GM21367 (cell line): ENCODE data around the gene MAPK1.
"Not testable (repeated sequence)": the region's sequence is repeated elsewhere in the genome, so short reads cannot be mapped to it uniquely, and the experiment has no call there.

ENCODE experiments used
- ATAC-seq: cut with Tn5 transposase; IDR thresholded peaks from one replicate; pipeline ENCODE4 v1.9.1; 2021; ENCODE audit not compliant: unreplicated experiment

The MAPK1 gene

GRCh38 chr22:21823740-21824444, 43.6 kb downstream of the MAPK1 start:
- no peak for ATAC-seq

DNA sequence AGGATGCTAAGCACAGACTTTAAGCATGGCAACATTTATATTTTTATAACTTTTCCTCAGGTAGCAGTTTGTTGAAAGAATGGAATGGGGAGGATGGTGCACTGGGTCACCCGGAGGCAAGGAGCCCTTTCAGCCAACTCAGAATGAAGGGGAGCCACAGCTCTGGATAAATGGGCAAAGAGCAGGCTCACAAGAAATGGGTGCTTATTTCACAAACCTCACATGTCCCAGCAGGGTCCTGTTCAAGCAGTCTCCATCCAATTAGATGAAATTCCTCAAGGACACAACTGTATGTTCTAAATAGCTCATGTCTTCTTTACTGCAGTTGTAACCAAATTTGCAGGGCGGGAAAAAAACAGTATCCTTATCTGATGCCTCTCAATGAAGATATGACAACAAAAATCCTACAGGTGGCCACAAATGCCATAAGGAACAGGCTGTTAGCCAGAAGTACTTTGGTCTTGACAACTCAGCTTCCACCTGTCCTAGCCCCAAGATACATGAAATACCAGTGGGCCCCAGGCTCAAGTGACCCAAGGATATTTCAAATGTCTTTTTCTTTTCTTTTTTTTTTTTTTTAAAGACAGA, 48.2 kb downstream of the MAPK1 start:
- ATAC-seq, result no peak

GRCh38 chr22:21818487-21819182, 48.8 kb downstream of the MAPK1 start:
- ATAC-seq, result no peak

DNA sequence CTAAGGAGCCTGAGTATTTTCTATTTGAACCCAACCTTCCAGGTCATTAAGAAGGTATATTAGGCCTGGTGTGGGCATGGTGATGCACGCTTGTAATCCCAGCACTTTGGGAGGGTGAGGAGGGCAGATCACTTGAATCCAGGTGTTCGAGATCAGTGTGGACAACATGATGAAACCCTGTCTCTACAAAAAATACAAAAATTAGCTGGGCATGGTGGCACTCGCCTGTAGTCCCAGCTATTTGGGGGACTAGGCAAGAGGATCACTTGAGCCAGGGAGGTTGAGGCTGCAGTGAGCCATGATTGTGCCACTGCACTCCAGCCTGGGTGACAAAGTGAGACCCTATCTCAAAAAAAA, 50.0 kb downstream of the MAPK1 start:
- ATAC-seq, result not testable (repeated sequence)

DNA sequence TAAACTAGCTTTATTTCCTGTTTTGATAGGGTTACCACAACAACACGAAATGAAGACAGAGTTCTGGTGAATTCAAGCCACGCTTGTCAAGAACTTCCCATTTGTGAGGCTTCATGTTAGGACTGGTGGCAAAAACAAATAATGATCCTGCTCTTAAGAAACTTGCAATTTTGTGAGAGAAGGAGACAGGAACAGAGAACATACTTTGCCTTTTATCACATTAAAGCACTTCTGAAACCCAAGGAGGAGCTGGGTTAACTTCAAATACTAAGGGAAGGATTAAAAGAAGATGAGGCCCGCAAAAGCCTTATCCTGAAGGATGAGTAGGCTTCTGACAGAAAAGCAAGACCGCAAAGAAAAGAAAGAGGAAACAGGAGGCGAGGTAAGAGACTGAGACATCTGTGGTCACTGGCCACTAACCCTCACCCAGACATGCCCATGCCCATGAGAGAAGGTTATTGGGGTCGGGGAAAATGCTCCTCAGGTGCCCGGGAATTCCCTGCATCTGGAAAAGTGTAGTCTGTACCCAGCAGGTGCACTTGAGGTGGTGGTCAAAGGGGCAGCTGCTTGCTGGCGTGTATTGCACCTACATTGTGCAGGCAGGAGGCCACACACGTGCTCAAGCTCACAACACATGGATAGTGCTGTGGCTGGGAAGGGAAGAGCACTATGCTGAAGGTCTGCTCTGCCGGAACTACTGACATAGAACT, 50.5 kb downstream of the MAPK1 start:
- no peak for ATAC-seq

DNA sequence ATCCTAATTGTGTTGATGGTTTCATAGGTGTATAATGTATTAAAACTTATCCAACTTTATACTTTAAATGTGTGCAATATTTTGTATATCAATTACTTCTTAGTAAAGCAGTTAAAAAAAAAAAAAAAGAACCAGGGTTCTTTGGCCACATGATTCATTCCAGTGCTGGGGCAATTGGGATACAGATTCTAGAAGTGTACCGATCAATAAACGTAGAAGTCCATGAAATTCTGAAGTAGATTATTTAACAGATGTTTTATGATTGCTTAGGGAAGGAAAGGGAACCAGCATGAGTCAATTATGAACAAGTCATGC, 51.0 kb downstream of the MAPK1 start:
- no peak for ATAC-seq

DNA sequence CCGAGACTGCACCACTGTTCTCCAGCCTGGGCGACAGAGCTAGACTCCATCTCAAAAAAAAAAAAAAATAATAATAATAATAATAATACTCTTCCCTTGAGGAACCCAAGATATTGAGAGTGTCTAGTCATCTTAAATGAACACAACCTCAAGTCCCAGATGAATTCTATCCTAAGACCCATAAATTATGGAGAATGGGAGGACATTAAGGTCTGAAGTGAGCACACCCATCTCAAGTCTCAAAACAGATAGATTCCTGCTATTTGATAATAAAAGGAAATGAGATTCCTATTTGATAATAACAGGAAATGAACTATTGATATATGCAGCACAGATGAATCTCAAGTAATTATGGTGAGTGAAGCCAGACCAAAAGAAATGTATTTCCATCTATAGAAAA, 51.5 kb downstream of the MAPK1 start:
- no peak for ATAC-seq

DNA sequence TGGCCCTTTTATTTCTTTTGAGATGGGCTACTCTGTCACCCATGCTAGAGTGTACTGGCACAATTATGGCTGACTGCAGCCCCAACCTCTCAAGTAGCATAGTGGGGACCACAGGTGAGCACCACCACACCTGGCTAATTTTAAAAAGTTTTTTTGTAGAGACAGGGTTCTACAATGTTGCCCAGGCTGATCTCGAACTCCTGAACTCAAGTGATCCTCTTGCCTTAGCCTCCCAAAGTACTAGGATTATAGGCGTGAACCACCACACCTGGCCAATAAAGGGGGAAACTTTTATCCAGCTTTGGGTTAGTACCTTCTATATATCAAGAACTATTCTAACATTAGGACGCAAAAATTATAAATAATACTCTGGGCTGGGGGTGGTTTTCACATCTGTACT, 52.1 kb downstream of the MAPK1 start:
- ATAC-seq, result no peak

GRCh38 chr22:21811982-21812381, 55.5 kb downstream of the MAPK1 start:
- ATAC-seq, result no peak

DNA sequence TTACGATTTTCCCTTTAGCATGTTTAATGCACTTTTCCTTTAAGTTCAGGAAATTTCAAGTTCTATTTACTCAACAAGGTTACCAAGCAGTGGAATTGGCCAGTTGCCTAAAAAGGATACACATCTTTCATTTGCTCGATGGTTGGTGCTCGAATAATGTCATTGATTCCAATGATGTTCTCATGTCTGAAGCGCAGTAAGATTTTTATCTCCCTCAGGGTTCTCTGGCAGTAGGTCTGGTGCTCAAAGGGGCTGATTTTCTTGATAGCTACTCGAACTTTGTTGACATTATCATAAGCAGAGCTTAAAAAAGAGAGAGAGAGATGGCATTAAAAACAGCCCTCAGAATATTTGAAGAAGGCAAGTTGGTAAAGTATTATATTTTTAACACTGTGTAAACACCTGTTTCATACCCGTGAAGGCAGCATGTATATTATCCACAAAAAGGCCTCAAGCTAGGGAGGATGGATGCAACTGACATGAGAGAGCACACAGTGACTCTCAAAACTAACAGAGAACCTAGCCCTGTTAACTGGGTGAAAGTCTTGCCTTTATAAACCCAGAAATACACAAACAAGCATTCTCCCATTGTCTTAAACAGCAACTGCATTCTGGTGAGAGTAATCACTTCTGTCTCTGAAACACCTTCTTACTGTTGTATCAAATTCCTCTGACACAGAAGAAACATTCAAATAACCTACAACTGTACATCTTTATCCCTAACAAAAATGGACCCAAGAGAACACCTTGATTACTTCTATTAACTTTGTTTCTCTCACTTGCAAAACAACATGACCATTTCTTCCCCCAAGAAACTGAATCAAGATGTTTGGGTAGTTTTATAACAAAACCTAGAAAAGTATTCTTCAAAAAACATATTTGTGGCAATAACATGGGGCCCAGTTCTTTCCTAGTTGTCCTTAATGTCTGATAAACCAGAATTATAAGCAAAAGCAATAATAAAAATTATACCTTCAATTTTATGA, 59.6 kb downstream of the MAPK1 start:
- no peak for ATAC-seq

GRCh38 chr22:21805325-21805724, 62.1 kb downstream of the MAPK1 start:
- ATAC-seq, result not testable (repeated sequence)

DNA sequence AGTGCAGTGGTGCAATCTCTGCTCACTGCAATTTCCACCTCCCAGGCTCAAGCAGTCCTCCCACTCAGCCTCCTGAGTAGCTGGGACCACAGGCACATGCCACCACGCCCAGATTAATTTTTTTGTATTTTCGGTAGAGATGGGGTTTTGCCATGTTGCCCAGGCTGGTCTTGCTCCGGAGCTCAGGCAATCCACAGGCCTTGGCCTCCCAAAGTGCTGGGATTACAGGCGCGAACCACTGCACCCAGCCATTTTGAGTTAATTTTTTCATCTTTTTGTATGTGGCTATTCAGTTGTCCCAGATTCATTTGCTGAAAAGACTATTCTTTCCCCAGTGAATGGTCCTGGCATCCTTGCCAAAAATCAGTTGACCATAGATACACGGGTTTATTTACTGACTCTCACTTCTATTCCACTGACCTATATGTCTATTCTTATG, 63.6 kb downstream of the MAPK1 start:
- ATAC-seq, result no peak

DNA sequence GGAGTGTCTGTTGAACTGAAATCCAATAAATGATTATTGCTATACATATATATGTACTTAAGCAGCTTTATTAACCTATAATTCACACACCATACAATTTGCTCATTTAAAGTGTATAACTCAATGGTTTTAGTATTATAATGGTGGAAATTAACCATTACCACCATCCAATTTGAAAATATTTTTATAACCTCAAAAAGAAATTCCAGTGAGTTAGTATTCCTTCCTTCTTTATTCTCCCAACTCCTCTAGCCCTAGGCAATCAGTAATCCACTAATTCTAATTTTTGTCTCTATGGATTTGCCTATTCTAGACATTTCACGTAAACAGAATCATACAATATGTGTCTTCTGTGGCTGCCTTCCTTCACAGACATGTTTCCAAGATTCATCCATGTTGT, 64.8 kb downstream of the MAPK1 start:
- ATAC-seq, result no peak

DNA sequence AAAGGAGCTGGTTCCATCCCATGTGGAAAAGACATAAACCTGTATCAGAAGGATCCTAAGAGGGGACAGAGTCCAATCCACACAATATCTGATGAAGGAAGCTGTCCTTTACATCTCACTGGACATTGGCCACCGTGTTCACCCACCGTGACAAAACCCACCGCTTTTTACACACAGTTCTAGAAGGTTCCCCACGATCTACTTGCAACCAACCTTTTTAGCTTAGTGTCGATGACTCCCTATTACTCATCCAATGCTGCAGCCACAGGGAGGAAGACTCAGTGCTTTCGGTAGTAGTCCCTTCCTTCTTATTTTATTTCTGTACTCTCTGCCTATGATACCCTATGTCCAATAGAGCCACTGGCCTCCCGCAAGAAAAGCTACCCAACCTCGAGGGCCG, 65.4 kb downstream of the MAPK1 start:
- no peak for ATAC-seq

- not testable (repeated sequence) for ATAC-seq
These were observed 66.2 kb downstream of the MAPK1 start for GRCh38 chr22:21801304-21801644.

DNA sequence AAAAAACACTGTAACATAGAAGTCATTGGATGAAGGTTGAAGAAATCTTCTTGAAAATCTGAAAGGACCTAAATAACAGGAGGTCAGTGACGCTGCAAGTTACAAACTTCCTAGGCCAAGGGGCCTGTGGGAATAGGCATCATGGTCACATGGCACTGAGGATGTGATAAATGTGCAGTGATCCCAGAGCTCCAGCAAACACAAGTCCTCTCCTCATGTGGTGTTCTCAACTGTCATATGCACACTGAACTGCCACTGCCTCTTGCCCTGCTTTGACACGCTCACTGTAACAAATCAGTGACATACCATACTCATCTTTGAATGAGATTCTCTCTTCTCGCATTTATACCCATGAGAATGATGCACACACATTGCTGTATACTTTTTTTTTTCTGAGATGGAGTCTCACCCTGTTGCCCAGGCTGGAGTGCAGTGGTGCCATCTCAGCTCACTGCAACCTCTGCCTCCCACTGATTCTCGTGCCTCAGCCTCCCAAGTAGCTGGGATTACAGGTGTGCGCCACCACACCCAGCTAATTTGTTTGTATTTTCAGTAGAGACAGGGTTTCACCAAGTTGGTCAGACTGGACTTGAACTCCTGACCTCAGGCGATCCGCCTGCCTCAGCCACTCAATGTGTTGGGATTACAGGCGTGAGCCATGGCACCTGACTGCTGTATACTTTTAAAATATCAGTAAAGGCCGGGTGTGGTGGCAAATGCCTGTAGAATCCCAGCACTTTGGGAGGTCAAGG, 66.7 kb downstream of the MAPK1 start:
- ATAC-seq, result no peak

DNA sequence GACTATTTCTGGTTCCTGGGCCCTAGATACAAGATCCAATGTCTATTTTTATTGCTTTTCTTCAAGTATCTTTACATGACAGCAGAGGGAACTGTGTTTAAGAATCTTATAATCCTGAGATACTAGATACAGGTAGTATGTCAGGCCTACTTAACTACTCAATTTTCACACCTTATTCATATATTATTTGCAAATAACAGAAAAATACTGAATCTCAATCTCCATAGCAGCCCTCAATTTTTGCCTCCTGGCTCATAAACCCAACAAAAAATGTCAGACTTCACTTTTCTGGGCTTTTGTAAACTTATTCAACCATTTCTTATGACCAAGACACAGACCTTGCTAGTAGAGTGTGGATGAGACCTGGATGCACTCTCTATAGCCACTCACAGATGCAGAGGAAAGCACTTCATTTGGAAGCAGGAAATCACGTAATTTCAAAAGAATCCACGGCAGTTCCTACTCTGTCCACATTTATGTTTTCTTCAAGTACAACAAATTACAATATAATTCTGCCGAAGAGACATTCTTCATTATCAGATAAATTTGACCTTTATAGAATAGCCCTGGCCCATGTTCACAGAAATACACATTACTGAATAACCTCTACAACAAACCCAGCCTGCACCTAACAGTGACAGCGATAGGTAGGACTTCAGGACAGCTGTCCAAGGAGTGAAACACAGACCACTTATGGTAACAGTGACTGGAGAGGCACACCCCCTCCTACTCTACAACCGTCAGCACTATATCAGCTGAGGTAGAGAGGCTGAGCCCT, 69.8 kb downstream of the MAPK1 start:
- no peak for ATAC-seq

DNA sequence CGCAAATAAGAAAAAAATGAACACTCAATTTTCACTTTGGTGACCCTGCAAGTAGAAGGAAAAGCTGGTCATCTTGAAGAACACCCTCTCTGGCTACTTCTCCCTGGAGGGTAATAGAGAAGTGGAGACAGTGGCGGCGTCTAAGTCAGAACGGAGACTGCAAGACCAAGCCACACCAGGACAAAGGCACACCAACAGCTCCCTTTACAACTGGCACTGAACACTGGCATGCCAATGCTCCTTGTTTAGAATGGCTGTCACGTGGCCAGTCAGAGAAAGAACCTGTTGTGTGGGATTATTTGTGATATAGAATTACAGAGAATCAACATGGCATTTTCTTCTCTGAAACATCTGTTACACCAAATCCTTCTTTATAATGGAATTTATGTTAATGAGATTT, 70.6 kb downstream of the MAPK1 start:
- ATAC-seq, result no peak

DNA sequence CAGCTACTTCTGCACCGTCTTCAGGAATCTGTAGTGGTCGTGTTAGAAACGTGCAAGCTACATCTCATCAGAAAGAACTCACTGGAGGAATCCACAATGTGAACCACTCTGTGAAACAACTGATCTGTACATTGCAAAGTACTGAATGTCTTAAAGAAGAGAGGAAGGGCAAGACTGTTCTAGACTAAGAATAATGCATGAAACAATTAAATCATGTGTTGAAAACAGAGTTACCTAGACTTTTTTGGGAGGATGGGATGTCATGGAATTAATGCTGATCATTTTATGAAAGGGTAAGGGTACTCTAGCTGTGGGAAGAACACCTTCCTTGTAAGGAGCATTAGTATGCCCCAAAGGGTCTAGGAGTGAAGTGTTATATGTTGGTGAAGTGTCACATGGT, 71.2 kb downstream of the MAPK1 start:
- ATAC-seq, result no peak
